HEK293 (cell line): ENCODE data around the gene NEURL4.

Experiments used
- BCL11B ChIP-seq: fragments of 450-650 bp; formaldehyde crosslinking; IDR thresholded peaks from 2 replicates; pipeline ENCODE4 v1.5.1; 2016; ENCODE audit warnings: low read depth, missing biosample characterization, missing genetic modification characterization
- HOXA7 ChIP-seq: sonication (generic); formaldehyde crosslinking; IDR thresholded peaks from 2 replicates; pipeline ENCODE4 v1.8.1; 2022; ENCODE audit warnings: missing genetic modification reagents, borderline replicate concordance
- HOXC10 ChIP-seq: sonication (generic); formaldehyde crosslinking; IDR thresholded peaks from 2 replicates; pipeline ENCODE4 v1.8.1; 2023; ENCODE audit warnings: mild to moderate bottlenecking, missing genetic modification reagents
- KLF1 ChIP-seq: fragments of 450-650 bp; formaldehyde crosslinking; IDR thresholded peaks from 2 replicates; pipeline ENCODE4 v1.5.1; 2016; ENCODE audit warnings: missing biosample characterization, missing genetic modification characterization
- OSR2 ChIP-seq: fragments of 450-650 bp; formaldehyde crosslinking; IDR thresholded peaks from 2 replicates; pipeline ENCODE4 v1.5.1; 2016; ENCODE audit warnings: missing biosample characterization, missing genetic modification characterization
- SCRT1 ChIP-seq: fragments of 450-650 bp; formaldehyde crosslinking; IDR thresholded peaks from 2 replicates; pipeline ENCODE4 v1.5.1; 2016; ENCODE audit warnings: missing biosample characterization, missing genetic modification characterization, borderline replicate concordance
- SP2 ChIP-seq: fragments of 450-650 bp; formaldehyde crosslinking; IDR thresholded peaks from 2 replicates; pipeline ENCODE4 v1.5.1; 2016; ENCODE audit warnings: missing biosample characterization, missing genetic modification characterization
- ZBTB21 ChIP-seq: fragments of 450-650 bp; formaldehyde crosslinking; IDR thresholded peaks from 2 replicates; pipeline ENCODE4 v1.5.1; 2017; ENCODE audit warnings: missing biosample characterization, missing genetic modification characterization
- ZFP69B ChIP-seq: fragments of 450-650 bp; formaldehyde crosslinking; IDR thresholded peaks from 2 replicates; pipeline ENCODE4 v1.5.1; 2016; ENCODE audit warnings: missing biosample characterization, missing genetic modification characterization
- ZNF341 ChIP-seq: fragments of 450-650 bp; formaldehyde crosslinking; IDR thresholded peaks from 2 replicates; pipeline ENCODE4; 2016; ENCODE audit warnings: low read depth, missing biosample characterization, missing genetic modification characterization
- ZNF561 ChIP-seq: fragments of 450-650 bp; IDR thresholded peaks from 2 replicates; pipeline ENCODE4 v1.5.1; 2018; ENCODE audit warnings: missing biosample characterization, missing genetic modification characterization, borderline replicate concordance
- ZNF596 ChIP-seq: fragments of 450-650 bp; IDR thresholded peaks from 2 replicates; pipeline ENCODE4 v1.5.0; 2018; ENCODE audit warnings: missing biosample characterization, mild to moderate bottlenecking, missing genetic modification characterization, moderate library complexity
- ZNF768 ChIP-seq: fragments of 450-650 bp; formaldehyde crosslinking; IDR thresholded peaks from 2 replicates; pipeline ENCODE4 v1.5.1; 2018; ENCODE audit warnings: missing biosample characterization, mild to moderate bottlenecking, missing genetic modification characterization
- ZNF776 ChIP-seq: fragments of 450-650 bp; formaldehyde crosslinking; IDR thresholded peaks from 2 replicates; pipeline ENCODE4 v1.5.0; 2017; ENCODE audit warnings: missing biosample characterization, missing genetic modification characterization, borderline replicate concordance
- ZNF837 ChIP-seq: fragments of 450-650 bp; formaldehyde crosslinking; IDR thresholded peaks from 2 replicates; pipeline ENCODE4 v1.5.1; 2016; ENCODE audit warnings: missing biosample characterization, missing genetic modification characterization
- TF ChIP-seq, protein P1 (sequence below): fragments of 450-650 bp; formaldehyde crosslinking; IDR thresholded peaks from 2 replicates; pipeline ENCODE4 v1.5.1; 2016; ENCODE audit warnings: missing biosample characterization, missing genetic modification characterization, low read depth
- TF ChIP-seq, protein P2 (sequence below): fragments of 450-650 bp; formaldehyde crosslinking; conservative IDR thresholded peaks from 2 replicates; pipeline ENCODE4 v1.5.1; 2016; ENCODE audit warnings: low read depth, missing biosample characterization, missing genetic modification characterization
- TF ChIP-seq, protein P3 (sequence below): fragments of 450-650 bp; formaldehyde crosslinking; IDR thresholded peaks from 2 replicates; pipeline ENCODE4 v1.5.1; 2017; ENCODE audit warnings: missing biosample characterization, mild to moderate bottlenecking, missing genetic modification characterization, moderate library complexity
- TF ChIP-seq, protein P4 (sequence below): fragments of 450-650 bp; IDR thresholded peaks from 2 replicates; pipeline ENCODE4 v1.5.1; 2018; ENCODE audit warnings: missing biosample characterization, mild to moderate bottlenecking, missing genetic modification characterization

NEURL4 gene

DNA sequence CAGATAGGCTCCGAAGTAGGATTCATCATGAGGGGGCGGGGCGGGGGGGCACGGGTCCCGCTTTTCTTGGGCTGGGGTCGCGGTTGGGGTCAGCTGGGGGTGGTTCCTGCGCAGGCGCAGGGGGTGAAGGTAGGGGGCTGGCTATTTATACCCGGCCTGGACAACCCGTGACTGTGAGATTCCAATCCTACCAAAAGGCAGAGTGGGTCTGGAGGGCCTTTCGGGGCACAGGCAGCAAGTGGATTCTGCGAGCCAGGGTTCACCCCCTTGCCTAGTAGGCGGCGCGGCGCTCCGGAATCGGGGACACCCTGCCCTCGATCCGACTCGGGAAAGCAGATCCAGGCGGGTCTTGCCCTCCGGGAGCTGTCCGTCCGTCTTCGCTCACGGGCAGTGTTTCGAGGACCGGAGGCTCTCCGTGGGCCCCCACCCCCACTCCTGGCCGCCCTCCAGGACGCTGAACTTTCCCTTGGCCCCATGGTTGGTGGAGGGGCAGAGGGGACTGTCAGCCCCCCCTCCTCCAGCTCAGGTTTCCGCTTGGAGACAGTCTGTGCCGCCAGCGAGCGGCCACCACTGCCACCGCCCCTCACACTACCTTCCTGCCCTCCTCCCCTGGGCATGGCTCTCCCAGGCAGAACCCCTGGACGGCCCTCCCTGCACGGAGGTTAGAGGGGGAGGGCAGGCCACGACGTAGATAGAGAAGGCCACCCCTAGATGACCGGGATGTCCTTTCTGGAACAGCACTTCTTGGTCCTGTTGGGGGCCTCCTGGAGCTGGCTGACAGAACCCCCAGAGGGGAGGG is 47.0 kb downstream of the NEURL4 start (continued):
- TF ChIP-seq, protein P1, sequence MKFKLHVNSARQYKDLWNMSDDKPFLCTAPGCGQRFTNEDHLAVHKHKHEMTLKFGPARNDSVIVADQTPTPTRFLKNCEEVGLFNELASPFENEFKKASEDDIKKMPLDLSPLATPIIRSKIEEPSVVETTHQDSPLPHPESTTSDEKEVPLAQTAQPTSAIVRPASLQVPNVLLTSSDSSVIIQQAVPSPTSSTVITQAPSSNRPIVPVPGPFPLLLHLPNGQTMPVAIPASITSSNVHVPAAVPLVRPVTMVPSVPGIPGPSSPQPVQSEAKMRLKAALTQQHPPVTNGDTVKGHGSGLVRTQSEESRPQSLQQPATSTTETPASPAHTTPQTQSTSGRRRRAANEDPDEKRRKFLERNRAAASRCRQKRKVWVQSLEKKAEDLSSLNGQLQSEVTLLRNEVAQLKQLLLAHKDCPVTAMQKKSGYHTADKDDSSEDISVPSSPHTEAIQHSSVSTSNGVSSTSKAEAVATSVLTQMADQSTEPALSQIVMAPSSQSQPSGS (tag by site-specific recombination), result no peak
- TF ChIP-seq SP2, result peak; percentile 42
- TF ChIP-seq HOXA7 (CRISPR knock-in tag), result no peak
- TF ChIP-seq ZBTB21 (tag by site-specific recombination), result no peak
- no peak for TF ChIP-seq SCRT1
- TF ChIP-seq, protein P2, sequence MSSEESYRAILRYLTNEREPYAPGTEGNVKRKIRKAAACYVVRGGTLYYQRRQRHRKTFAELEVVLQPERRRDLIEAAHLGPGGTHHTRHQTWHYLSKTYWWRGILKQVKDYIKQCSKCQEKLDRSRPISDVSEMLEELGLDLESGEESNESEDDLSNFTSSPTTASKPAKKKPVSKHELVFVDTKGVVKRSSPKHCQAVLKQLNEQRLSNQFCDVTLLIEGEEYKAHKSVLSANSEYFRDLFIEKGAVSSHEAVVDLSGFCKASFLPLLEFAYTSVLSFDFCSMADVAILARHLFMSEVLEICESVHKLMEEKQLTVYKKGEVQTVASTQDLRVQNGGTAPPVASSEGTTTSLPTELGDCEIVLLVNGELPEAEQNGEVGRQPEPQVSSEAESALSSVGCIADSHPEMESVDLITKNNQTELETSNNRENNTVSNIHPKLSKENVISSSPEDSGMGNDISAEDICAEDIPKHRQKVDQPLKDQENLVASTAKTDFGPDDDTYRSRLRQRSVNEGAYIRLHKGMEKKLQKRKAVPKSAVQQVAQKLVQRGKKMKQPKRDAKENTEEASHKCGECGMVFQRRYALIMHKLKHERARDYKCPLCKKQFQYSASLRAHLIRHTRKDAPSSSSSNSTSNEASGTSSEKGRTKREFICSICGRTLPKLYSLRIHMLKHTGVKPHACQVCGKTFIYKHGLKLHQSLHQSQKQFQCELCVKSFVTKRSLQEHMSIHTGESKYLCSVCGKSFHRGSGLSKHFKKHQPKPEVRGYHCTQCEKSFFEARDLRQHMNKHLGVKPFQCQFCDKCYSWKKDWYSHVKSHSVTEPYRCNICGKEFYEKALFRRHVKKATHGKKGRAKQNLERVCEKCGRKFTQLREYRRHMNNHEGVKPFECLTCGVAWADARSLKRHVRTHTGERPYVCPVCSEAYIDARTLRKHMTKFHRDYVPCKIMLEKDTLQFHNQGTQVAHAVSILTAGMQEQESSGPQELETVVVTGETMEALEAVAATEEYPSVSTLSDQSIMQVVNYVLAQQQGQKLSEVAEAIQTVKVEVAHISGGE (tag by site-specific recombination), result no peak
- no peak for TF ChIP-seq ZNF837 (tag by site-specific recombination)
- TF ChIP-seq, protein P3, sequence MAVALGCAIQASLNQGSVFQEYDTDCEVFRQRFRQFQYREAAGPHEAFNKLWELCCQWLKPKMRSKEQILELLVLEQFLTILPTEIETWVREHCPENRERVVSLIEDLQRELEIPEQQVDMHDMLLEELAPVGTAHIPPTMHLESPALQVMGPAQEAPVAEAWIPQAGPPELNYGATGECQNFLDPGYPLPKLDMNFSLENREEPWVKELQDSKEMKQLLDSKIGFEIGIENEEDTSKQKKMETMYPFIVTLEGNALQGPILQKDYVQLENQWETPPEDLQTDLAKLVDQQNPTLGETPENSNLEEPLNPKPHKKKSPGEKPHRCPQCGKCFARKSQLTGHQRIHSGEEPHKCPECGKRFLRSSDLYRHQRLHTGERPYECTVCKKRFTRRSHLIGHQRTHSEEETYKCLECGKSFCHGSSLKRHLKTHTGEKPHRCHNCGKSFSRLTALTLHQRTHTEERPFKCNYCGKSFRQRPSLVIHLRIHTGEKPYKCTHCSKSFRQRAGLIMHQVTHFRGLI (tag by site-specific recombination), result no peak
- TF ChIP-seq HOXC10 (CRISPR knock-in tag), result no peak
- no peak for TF ChIP-seq OSR2 (tag by site-specific recombination)
- TF ChIP-seq, protein P4, sequence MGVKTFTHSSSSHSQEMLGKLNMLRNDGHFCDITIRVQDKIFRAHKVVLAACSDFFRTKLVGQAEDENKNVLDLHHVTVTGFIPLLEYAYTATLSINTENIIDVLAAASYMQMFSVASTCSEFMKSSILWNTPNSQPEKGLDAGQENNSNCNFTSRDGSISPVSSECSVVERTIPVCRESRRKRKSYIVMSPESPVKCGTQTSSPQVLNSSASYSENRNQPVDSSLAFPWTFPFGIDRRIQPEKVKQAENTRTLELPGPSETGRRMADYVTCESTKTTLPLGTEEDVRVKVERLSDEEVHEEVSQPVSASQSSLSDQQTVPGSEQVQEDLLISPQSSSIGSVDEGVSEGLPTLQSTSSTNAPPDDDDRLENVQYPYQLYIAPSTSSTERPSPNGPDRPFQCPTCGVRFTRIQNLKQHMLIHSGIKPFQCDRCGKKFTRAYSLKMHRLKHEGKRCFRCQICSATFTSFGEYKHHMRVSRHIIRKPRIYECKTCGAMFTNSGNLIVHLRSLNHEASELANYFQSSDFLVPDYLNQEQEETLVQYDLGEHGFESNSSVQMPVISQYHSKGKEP (tag by site-specific recombination), result no peak
- no peak for TF ChIP-seq ZNF776 (tag by site-specific recombination)
- no peak for TF ChIP-seq KLF1 (tag by site-specific recombination)
- TF ChIP-seq ZNF341, result no peak
- no peak for TF ChIP-seq BCL11B (tag by site-specific recombination)
- TF ChIP-seq ZFP69B (tag by site-specific recombination), result peak; percentile 4; the same call in 1 of the 2 replicates
- no peak for TF ChIP-seq ZNF768
- no peak for TF ChIP-seq ZNF561
- no peak for TF ChIP-seq ZNF596 (tag by site-specific recombination)
